LHCN-M2 (cell line): ENCODE measurements around the gene INPP4A. TPM values are rescaled to one million over a fixed set of nuclear protein-coding genes. Genes with fewer than 3 reads are reported as not detected.

Source experiments
- DNase-seq: peaks from one replicate; pipeline ENCODE4 v3.0.0-alpha.2; 2012; ENCODE audit warnings: low read depth
- total RNA-seq: library from RNA; depleted of rRNA; stranded (reverse); fragments of >200 nt; gene quantifications from 2 replicates; pipeline ENCODE4 v1.2.3, GENCODE V29; 2014

INPP4A gene
- total RNA-seq, 1 experiment from 2014 or later: 11.8 TPM

- DNase-seq: no peak
Observed at GRCh38 chr2:98514096-98514639, 69.5 kb downstream of the INPP4A start.

- no peak for DNase-seq
Observed at GRCh38 chr2:98514879-98515249, 70.2 kb downstream of the INPP4A start.

- peak; percentile 35 for DNase-seq
Observed at GRCh38 chr2:98515250-98515991, 70.8 kb downstream of the INPP4A start.

GRCh38 chr2:98516571-98516970 is 71.9 kb downstream of the INPP4A start:
- DNase-seq: no peak

GRCh38 chr2:98517636-98518035 is 73.0 kb downstream of the INPP4A start:
- DNase-seq: no peak

GRCh38 chr2:98518101-98518500 is 73.4 kb downstream of the INPP4A start:
- DNase-seq: peak; percentile 13

- no peak for DNase-seq
Observed at GRCh38 chr2:98519156-98519555, 74.5 kb downstream of the INPP4A start.

- no peak for DNase-seq
Observed at GRCh38 chr2:98519851-98520250, 75.2 kb downstream of the INPP4A start.

GRCh38 chr2:98520806-98521205 is 76.1 kb downstream of the INPP4A start:
- no peak for DNase-seq

- DNase-seq: no peak
Observed at GRCh38 chr2:98521266-98521665, 76.6 kb downstream of the INPP4A start.

GRCh38 chr2:98522854-98523253 is 78.2 kb downstream of the INPP4A start:
- no peak for DNase-seq

- DNase-seq: no peak
Observed at GRCh38 chr2:98524168-98524567, 79.5 kb downstream of the INPP4A start.

GRCh38 chr2:98528349-98528748 is 83.7 kb downstream of the INPP4A start:
- DNase-seq: no peak

- no peak for DNase-seq
Observed at GRCh38 chr2:98530114-98530513, 85.5 kb downstream of the INPP4A start.

- no peak for DNase-seq
Observed at GRCh38 chr2:98532756-98533155, 88.1 kb downstream of the INPP4A start.

- no peak for DNase-seq
Observed at GRCh38 chr2:98533547-98533946, 88.9 kb downstream of the INPP4A start.

GRCh38 chr2:98534761-98535160 is 90.1 kb downstream of the INPP4A start:
- DNase-seq: no peak

GRCh38 chr2:98535971-98536677 is 91.5 kb downstream of the INPP4A start:
- DNase-seq: no peak

GRCh38 chr2:98537390-98538126 is 92.9 kb downstream of the INPP4A start:
- DNase-seq: no peak

GRCh38 chr2:98538280-98539041 is 93.8 kb downstream of the INPP4A start:
- no peak for DNase-seq

- no peak for DNase-seq
Observed at GRCh38 chr2:98539056-98539735, 94.5 kb downstream of the INPP4A start.
